8988T (cell line): ENCODE data around the gene WFDC8.

ENCODE experiments used
- DNase-seq: peaks from one replicate; pipeline ENCODE4 v3.0.0; 2011

The WFDC8 gene

GRCh38 chr20:45547206-45547770 is 31.8 kb downstream of the WFDC8 start, which contains the start of gene EPPIN:
Gene EPPIN (minus strand): TSS chr20:45547401. CDS start chr20:45547357, 44 bp downstream.
- DNase-seq = no peak

DNA sequence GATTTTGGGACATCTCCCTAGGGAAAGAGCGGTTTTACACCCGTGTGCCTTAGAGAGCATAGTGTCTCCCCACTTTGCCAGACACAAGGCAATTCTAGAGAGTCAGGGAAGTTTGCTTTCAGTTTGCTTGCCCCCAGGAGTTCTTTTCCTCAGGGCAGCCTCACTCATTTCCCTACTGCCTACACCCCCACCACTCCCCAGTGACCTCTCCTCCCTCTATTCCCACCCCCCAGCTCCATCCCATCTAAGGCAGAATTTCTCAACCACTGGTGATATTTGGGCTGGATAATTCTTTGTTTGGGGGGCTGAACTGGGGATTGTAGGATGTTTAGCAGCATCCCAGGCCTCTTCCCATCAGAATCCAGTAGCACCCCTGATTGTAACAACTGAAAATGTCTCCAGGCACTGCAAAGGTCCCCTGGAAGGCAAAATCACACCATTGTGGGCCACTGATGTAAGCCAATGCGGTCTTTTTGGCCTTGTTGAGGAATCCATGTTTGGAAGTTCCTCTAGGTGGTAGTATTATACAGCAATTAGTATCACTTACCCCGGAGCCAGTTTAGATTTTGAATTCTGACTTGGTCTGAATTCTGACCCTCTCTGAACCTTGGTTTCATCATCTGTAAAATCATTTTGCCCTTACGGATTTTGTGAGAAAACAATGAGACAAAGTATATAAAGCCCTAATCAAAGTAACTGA is 33.2 kb downstream of the WFDC8 start:
- DNase-seq = no peak

- DNase-seq = no peak
Measured at GRCh38 chr20:45545351-45545750, 33.7 kb downstream of the WFDC8 start.

- no peak for DNase-seq
Measured at GRCh38 chr20:45539382-45539781, 39.7 kb downstream of the WFDC8 start, which contains the start of gene WFDC6. Gene WFDC6 (minus strand): TSS chr20:45539482. CDS start chr20:45539407, 75 bp downstream.

GRCh38 chr20:45538209-45538799 is 40.8 kb downstream of the WFDC8 start:
- DNase-seq = no peak

DNA sequence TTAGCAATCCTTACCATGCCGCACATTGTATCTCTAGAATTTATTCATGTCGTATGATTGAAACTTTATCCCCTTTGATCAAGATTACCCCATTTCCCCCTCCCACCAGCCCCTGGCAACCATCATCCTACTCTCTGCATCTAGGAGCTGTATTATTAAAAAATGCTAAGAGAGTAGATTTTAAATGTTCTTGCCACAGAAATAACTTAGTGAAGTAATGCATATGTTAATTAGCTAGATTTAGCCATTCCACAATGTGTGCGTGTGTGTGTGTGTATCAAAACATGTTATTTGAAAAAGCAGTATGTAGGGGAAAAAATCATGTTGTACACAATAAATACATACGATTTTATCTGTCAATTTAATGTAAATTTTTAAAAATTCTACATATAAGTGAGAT is 51.8 kb downstream of the WFDC8 start:
- DNase-seq = no peak

DNA sequence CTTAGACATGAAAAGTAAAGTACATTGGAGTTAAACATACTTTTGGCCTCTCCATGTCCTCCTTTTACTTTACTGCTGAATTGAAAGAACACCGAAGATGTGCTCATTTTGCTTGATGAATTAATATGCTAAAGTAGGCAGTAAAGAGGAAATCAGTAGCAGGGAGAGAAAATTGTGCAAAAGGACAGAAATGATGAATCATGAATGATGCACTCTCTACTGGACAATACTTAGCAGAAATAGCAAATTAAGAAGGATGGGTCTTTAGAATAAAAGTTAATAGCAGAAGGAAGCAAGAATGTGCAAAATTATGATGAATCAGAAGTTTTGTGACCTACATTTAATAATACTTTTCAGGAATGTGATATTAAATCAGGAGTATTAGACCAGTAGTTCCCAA is 55.3 kb downstream of the WFDC8 start:
- no peak for DNase-seq

DNA sequence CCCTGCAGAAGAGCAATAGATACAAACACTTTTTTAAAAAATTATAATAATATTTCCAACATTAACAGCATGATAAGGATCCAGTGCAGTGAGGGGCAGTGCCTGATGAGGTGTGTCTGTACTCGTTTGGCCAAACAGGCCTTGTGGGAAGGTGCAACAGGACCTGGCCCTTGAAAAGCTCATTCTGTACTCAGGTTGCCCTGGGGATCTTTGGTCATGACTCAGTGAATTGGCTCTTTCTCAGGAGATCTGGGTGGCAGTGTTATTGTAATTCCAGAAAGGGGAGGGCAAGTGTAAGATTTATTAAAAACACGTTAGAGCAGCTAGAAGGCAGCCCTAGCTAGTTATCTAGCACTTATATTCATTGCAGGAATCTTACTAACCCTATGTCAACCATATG is 60.8 kb downstream of the WFDC8 start:
- DNase-seq = no peak

GRCh38 chr20:45515147-45515913 is 63.8 kb downstream of the WFDC8 start, which contains the start of gene SPINT3:
Gene SPINT3 (minus strand): TSS chr20:45515622. CDS start chr20:45515608, 14 bp downstream.
- no peak for DNase-seq

DNA sequence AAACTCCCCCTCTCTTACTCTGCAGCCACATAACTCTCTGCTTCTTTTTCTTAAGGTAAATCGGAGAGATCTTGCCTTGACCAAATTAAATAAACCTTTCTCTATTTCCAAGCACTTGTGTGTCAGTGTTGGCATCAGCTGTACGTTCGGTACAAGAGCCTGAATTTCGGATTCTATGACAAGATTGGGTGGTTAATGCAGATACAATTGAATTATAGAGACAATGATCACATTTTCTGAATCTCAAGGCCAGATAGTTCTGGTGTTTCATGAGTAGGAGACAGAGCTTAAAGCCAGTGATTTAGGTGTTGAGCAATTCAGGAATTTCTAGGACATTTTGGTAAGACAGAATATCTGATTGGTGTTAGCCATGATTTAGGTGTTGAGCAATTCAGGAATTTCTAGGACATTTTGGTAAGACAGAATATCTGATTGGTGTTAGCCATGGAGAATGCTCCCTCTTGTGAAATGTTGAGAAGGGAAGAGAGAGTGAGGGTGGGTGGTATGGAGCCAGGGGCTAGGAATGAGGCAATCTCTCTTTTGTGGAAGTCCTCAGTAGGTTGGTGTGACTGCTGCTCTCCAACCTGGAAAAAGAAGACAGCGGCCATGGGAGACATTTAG is 68.7 kb downstream of the WFDC8 start:
- DNase-seq = no peak

GRCh38 chr20:45509091-45509490 is 70.0 kb downstream of the WFDC8 start:
- no peak for DNase-seq

GRCh38 chr20:45508068-45508886 is 70.8 kb downstream of the WFDC8 start:
- DNase-seq = no peak

GRCh38 chr20:45507011-45507820 is 71.9 kb downstream of the WFDC8 start:
- DNase-seq = no peak

DNA sequence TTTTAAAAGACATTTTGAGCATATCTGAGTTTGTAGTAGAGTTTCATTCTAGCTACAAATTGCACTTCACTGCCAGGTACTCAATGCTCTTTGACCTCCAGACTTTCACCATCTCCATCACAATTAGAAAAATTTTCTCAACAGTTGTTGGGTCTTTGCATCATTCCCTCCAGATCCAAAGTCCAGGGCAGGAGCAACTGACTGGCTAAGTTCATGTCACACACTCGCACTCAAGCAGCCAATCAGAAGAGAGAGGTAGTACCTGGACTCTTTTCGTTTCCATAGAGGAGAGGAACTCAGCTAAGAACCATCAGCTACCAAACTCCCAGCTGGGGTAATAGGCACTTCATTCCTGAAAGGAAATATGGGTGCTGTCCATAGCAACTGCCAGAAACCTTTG is 72.7 kb downstream of the WFDC8 start:
- DNase-seq = no peak

DNA sequence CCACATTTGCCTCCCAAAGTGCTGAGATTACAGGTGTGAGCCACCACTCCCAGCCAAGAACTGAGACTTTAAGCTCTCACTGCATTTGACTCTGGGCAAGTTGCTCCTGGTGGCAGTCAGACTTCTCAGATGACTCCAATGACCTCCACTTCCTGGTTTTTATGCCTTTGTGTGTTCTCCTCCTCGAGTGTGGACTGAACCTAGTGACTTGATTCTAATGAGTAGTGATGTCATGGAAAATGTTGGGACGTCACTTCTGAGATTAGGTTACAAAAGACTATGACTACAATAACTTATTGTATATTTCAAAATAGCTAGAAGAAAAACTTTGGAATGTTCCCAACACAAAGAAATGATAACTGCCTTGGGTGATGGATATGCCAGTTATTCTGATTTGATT is 75.7 kb downstream of the WFDC8 start:
- DNase-seq = no peak

- DNase-seq = no peak
Measured at GRCh38 chr20:45502561-45502960, 76.5 kb downstream of the WFDC8 start.
